Stimulated activated CD4-positive, alpha-beta T cell treated with anti-CD3 and anti-CD28 coated beads, Interleukin-15, amount 100 ng/mL, for 24 hours (primary cell): ENCODE results near the gene RAI1.
"Not testable (repeated sequence)": the region's sequence is repeated elsewhere in the genome, so short reads cannot be mapped to it uniquely, and the experiment has no call there.

ENCODE experiments used
- DNase-seq: peaks from one replicate; pipeline ENCODE4 v3.0.0-alpha.2; 2020

The RAI1 gene

GRCh38 chr17:17807440-17807839, 126.2 kb downstream of the RAI1 start:
- DNase-seq: no peak

- not testable (repeated sequence) for DNase-seq
Observed at GRCh38 chr17:17808200-17808599, 126.9 kb downstream of the RAI1 start.

GRCh38 chr17:17808706-17809432, 127.6 kb downstream of the RAI1 start:
- DNase-seq: no peak

GRCh38 chr17:17809531-17810083, 128.3 kb downstream of the RAI1 start:
- DNase-seq: no peak

GRCh38 chr17:17810084-17810894, 129.0 kb downstream of the RAI1 start:
- DNase-seq: no peak

GRCh38 chr17:17810895-17811248, 129.6 kb downstream of the RAI1 start:
- no peak for DNase-seq

- no peak for DNase-seq
Observed at GRCh38 chr17:17811381-17812210, 130.3 kb downstream of the RAI1 start.

- peak; percentile 69 for DNase-seq
Observed at GRCh38 chr17:17812211-17813054, 131.2 kb downstream of the RAI1 start.

GRCh38 chr17:17813055-17813724, 131.9 kb downstream of the RAI1 start:
- DNase-seq: no peak

- no peak for DNase-seq
Observed at GRCh38 chr17:17813725-17814095, 132.5 kb downstream of the RAI1 start.

- no peak for DNase-seq
Observed at GRCh38 chr17:17814162-17815061, 133.2 kb downstream of the RAI1 start.

GRCh38 chr17:17815062-17815406, 133.8 kb downstream of the RAI1 start:
- no peak for DNase-seq

- no peak for DNase-seq
Observed at GRCh38 chr17:17815436-17816200, 134.4 kb downstream of the RAI1 start.

GRCh38 chr17:17816240-17816814, 135.1 kb downstream of the RAI1 start:
- no peak for DNase-seq

- no peak for DNase-seq
Observed at GRCh38 chr17:17816831-17817551, 135.7 kb downstream of the RAI1 start.

- DNase-seq: no peak
Observed at GRCh38 chr17:17817552-17817947, 136.3 kb downstream of the RAI1 start.

GRCh38 chr17:17818088-17818526, 136.8 kb downstream of the RAI1 start:
- peak; percentile 54 for DNase-seq

GRCh38 chr17:17819111-17819510, 137.9 kb downstream of the RAI1 start:
- DNase-seq: no peak

- peak; percentile 90 for DNase-seq
Observed at GRCh38 chr17:17819561-17819995, 138.3 kb downstream of the RAI1 start.
